ENCODE measurements around the gene TMEM243.

TMEM243 gene

DNA sequence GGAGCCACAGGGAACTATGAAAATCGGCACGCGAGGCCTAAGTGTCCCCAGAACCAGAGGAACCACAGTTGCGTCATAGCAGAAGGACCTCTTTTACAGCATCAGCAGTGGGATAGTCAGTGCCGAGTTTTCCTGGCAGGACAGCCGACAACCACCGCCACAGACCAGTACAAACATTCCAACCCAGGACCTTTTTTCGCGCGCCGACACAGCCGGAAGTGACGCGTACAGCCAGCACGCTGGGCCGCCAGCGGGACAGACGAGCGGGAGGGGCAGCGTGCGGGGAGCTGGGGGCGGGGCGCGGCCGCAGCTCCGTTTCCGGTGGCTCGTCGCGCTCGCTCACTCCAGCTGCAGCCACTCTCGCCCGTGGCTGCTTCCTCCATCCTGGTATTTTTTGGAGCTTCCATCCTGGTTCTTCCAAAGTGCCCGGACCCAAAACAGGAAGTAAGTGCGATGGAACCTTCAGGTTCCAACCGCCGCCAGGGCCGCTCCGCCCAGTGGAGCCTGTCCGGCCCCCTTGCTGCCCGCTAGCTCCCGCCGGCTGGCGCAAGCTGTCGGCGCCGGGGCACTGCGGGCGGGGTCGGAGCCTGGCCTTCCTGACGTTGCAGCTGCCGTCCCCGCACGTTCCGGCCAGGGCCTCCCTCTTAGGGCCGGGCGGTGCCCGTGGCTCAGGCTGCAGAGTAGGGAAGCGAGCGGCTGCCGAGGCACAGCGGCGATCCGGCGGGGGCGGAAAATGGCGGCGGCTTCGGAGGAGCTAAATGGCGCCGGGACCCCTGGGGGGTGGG, 67.2 kb downstream of the TMEM243 start, which contains the start of gene DMTF1:
TSS of gene DMTF1 (plus strand) at position 342 of the 785 bp plus-strand sequence. CDS start 12,489 bp downstream, outside the sequence.
- peaks cover 51% of the 10 kb centered on the region for H3K79me2 ChIP-seq (ENCODE audit: insufficient read depth, low read length)
- no peaks in the 10 kb centered on the region for H3K27me3 ChIP-seq (ENCODE audit: low read length)
- H3K4me3 ChIP-seq (ENCODE audit: insufficient read depth, low read length, poor library complexity, severe bottlenecking): peak within 1 kb of the TSS; percentile 88
- H3K36me3 ChIP-seq (ENCODE audit: low read length): peaks cover 37% of the 10 kb centered on the region
- H3K9me3 ChIP-seq (ENCODE audit: insufficient read depth, low read length): no peaks in the 10 kb centered on the region
- H3K4me2 ChIP-seq (ENCODE audit: low read depth, low read length, poor library complexity, severe bottlenecking): peak within 1 kb of the TSS; percentile 95
- H3K9ac ChIP-seq (ENCODE audit: low read length): peak within 1 kb of the TSS; percentile 93
- no peaks in the 10 kb centered on the region for H3K9me2 ChIP-seq (replicated peaks; ENCODE audit: insufficient read depth, low read length)
- H2AFZ ChIP-seq (ENCODE audit: low read depth, low read length, severe bottlenecking): peak within 1 kb of the TSS; percentile 92
- H3K27ac ChIP-seq (ENCODE audit: low read depth, low read length): peak within 1 kb of the TSS; percentile 83
- TF ChIP-seq EZH2phosphoT487 (conservative IDR thresholded peaks at IDR 0.05; ENCODE audit: low read length) (no peak), CTCF (IDR thresholded peaks at IDR 0.05; ENCODE audit: insufficient read depth, low read length, poor library complexity, severe bottlenecking) (no peak)
- H4K20me1 ChIP-seq (ENCODE audit: low read depth, low read length): peaks cover 37% of the 10 kb centered on the region
- peaks cover 23% of the 10 kb centered on the region for H3F3A ChIP-seq (ENCODE audit: insufficient read depth)

GRCh38 chr7:87151729-87152111, 67.8 kb downstream of the TMEM243 start:
- H3K27me3 ChIP-seq (ENCODE audit: low read length): no peaks in the 10 kb centered on the region
- peaks cover 23% of the 10 kb centered on the region for H3F3A ChIP-seq (ENCODE audit: insufficient read depth)
- H3K4me3 ChIP-seq (ENCODE audit: insufficient read depth, low read length, poor library complexity, severe bottlenecking): peak overlapping the region; percentile 88
- H3K9ac ChIP-seq (ENCODE audit: low read length): peak overlapping the region; percentile 93
- no peaks in the 10 kb centered on the region for H3K9me3 ChIP-seq (ENCODE audit: insufficient read depth, low read length)
- no peak for TF ChIP-seq EZH2phosphoT487 (conservative IDR thresholded peaks at IDR 0.05; ENCODE audit: low read length)
- no peak for TF ChIP-seq CTCF (IDR thresholded peaks at IDR 0.05; ENCODE audit: insufficient read depth, low read length, poor library complexity, severe bottlenecking)
- peaks cover 31% of the 10 kb centered on the region for H4K20me1 ChIP-seq (ENCODE audit: low read depth, low read length)
- peaks cover 45% of the 10 kb centered on the region for H3K79me2 ChIP-seq (ENCODE audit: insufficient read depth, low read length)
- peak overlapping the region; percentile 83 for H3K27ac ChIP-seq (ENCODE audit: low read depth, low read length)
- H3K9me2 ChIP-seq (replicated peaks; ENCODE audit: insufficient read depth, low read length): no peaks in the 10 kb centered on the region
- H2AFZ ChIP-seq (ENCODE audit: low read depth, low read length, severe bottlenecking): peak overlapping the region; percentile 92
- H3K4me2 ChIP-seq (ENCODE audit: low read depth, low read length, poor library complexity, severe bottlenecking): peak overlapping the region; percentile 95
- H3K36me3 ChIP-seq (ENCODE audit: low read length): peaks cover 32% of the 10 kb centered on the region; the same call in 1 of the 2 replicates

- H3K4me3 ChIP-seq (ENCODE audit: insufficient read depth, low read length, poor library complexity, severe bottlenecking): peak overlapping the region; percentile 88
- peaks cover 26% of the 10 kb centered on the region for H4K20me1 ChIP-seq (ENCODE audit: low read depth, low read length)
- H3K4me2 ChIP-seq (ENCODE audit: low read depth, low read length, poor library complexity, severe bottlenecking): peak overlapping the region; percentile 95
- no peaks in the 10 kb centered on the region for H3K27me3 ChIP-seq (ENCODE audit: low read length)
- peak overlapping the region; percentile 83 for H3K27ac ChIP-seq (ENCODE audit: low read depth, low read length)
- peaks cover 26% of the 10 kb centered on the region; the same call in 1 of the 2 replicates for H3K36me3 ChIP-seq (ENCODE audit: low read length)
- TF ChIP-seq EZH2phosphoT487 (conservative IDR thresholded peaks at IDR 0.05; ENCODE audit: low read length): no peak
- TF ChIP-seq CTCF (IDR thresholded peaks at IDR 0.05; ENCODE audit: insufficient read depth, low read length, poor library complexity, severe bottlenecking): no peak
- H2AFZ ChIP-seq (ENCODE audit: low read depth, low read length, severe bottlenecking): peak overlapping the region; percentile 92
- peak overlapping the region; percentile 93 for H3K9ac ChIP-seq (ENCODE audit: low read length)
- H3F3A ChIP-seq (ENCODE audit: insufficient read depth): peaks cover 23% of the 10 kb centered on the region
- H3K9me3 ChIP-seq (ENCODE audit: insufficient read depth, low read length): no peaks in the 10 kb centered on the region
- H3K9me2 ChIP-seq (replicated peaks; ENCODE audit: insufficient read depth, low read length): no peaks in the 10 kb centered on the region
- peaks cover 39% of the 10 kb centered on the region for H3K79me2 ChIP-seq (ENCODE audit: insufficient read depth, low read length)
These were observed 68.4 kb downstream of the TMEM243 start for GRCh38 chr7:87151002-87151728.

Measured in SU-DHL-6 (cell line).